ENCODE results near the gene C17orf114.

C17orf114 gene

DNA sequence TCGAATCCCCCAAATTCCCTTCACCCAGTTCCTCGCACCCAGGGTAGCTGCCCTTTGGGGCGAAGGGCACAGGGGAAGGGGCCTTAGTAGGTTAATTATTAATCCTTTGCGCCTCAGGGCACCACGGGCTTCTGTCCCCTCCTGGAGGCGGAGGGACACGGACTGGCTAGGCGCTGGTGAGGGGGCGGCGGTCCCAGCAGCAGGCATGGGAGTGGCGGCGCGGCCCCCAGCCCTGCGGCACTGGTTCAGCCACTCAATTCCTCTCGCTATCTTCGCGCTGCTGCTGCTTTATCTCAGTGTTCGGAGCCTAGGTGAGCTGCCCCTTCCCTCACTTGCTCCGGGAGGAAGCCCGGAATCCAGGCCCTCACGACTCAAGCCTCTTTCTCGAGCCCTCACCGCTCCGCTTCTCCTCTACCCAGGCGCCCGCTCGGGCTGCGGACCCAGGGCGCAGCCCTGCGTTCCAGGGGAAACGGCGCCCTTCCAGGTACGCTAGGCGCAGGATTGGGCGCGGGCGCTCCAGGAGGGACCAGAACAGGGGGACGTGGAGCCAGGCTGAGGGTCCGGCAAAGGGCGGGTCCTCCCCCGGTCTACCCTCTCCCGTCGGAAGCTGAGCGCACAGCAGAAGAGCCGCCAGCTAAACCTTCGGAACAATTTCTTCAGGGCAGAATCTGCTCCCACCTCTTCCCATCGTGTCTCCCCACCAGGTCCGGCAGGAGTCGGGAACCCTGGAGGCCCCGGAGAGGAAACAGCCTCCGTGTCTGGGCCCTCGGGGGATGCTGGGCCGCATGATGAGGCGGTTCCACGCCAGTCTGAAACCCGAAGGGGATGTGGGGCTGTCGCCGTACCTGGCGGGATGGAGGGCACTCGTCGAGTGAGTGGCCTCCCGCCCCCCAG, 13.1 kb downstream of the C17orf114 start, which contains the start of gene GLTPD2:
GLTPD2 (plus strand) TSS at position 158 of the 894 bp plus-strand sequence; CDS start at position 206, 48 bp downstream.
- peak within 1 kb of the TSS; percentile 96 for H3K4me2 ChIP-seq (ENCODE audit: low read depth, low read length)
- no peaks in the 10 kb centered on the region; a peak in 1 of 5 replicates for H3K27me3 ChIP-seq (ENCODE audit: control insufficient read depth in 1 of 2, insufficient read depth in 2 of 2, low read length in 2 of 2)
- DNase-seq (ENCODE audit: low spot score), result peak; percentile 82
- WGBS (ENCODE audit: low lambda C conversion rate), result 1% methylated on average over 29 of the region's 62 CpGs
- FAIRE-seq, result peak; percentile 71
- H3K4me1 ChIP-seq (ENCODE audit: insufficient read depth, low read length), result peaks cover 28% of the 10 kb centered on the region
- intact Hi-C loops (cut with micrococcal nuclease; ENCODE audit: unreplicated experiment) (loop anchor here (1.0 to 2.0 kb wide), 3 partner anchors 30 to 79 kb away; partner anchors contain the start of genes ARRB2 and MED11), in situ Hi-C loops (cut with HindIII; ENCODE audit: extremely low pct_ligation_motif_present, low pct_unique_long_range_greater_than_20kb) (loop anchor here (10.0 kb wide), 1 partner anchor 54 kb away; the partner anchor contains the start of genes CXCL16, MED11 and ZMYND15)
- peaks cover 15% of the 10 kb centered on the region for H3K79me2 ChIP-seq (ENCODE audit: insufficient read depth, low read length)
- peak within 1 kb of the TSS; percentile 89 to 94 (median 91) for H3K4me3 ChIP-seq (replicated peaks in 1 of 3; ENCODE audit: insufficient read depth in 1 of 3, low read depth in 2 of 3, low read length in 3 of 3)
- H4K20me1 ChIP-seq (ENCODE audit: insufficient read depth, low read length), result no peaks in the 10 kb centered on the region
- H3K36me3 ChIP-seq (replicated peaks in 1 of 2; ENCODE audit: control insufficient read depth in 1 of 2, insufficient read depth in 2 of 2, low read length in 2 of 2), result peaks cover 0 to 1% of the 10 kb centered on the region in 2 experiments; a peak in 3 of 5 replicates
- H2AFZ ChIP-seq (ENCODE audit: low read length), result no peak within 1 kb of the TSS
- H3K27ac ChIP-seq (ENCODE audit: extremely low read length, insufficient read depth, low read length), result peak within 1 kb of the TSS; percentile 96
- no peaks in the 10 kb centered on the region for H3K9me3 ChIP-seq (ENCODE audit: low read length)
- ATAC-seq, result peak; percentile 80
- H3K9ac ChIP-seq (ENCODE audit: insufficient read depth, low read depth, low read length), result peak within 1 kb of the TSS; percentile 97
- TSS peak; percentile 91 for BruUV-seq (replicated peaks)
- CTCF ChIA-PET (ENCODE audit: low intra/inter-chr PET ratio, low total read pairs), result interaction anchor here (1.5 to 4.1 kb wide), 5 partner anchors 10 to 100 kb away, joined by 4 to 51 read pairs (median 10); partner anchors contain the start of genes ARRB2 and MED11
- POLR2A ChIA-PET, result interaction anchor here (0.8 to 6.4 kb wide), 30 partner anchors 10 to 151 kb away, joined by 3 to 317 read pairs (median 8); partner anchors contain the start of genes ARRB2, CXCL16, MED11 and MINK1
- TF ChIP-seq FOXC1 (CRISPR knock-in tag; IDR thresholded peaks at IDR 0.05; ENCODE audit: borderline replicate concordance), result 0 out of 2 replicates have a peak, but pooled peaks have one; percentile 51
- TF ChIP-seq MTA1 (CRISPR knock-in tag; IDR thresholded peaks at IDR 0.05; ENCODE audit: borderline replicate concordance), result peak; percentile 54; the same call in 1 of the 2 replicates
- peak; percentile 61; the same call in 1 of the 2 replicates for TF ChIP-seq KDM5B (CRISPR knock-in tag; IDR thresholded peaks at IDR 0.05; ENCODE audit: borderline replicate concordance)
- TF ChIP-seq ZNF468 (CRISPR knock-in tag; IDR thresholded peaks at IDR 0.05), result 0 out of 2 replicates have a peak, but pooled peaks have one; percentile 16
- peak; percentile 19; the same call in 1 of the 2 replicates for TF ChIP-seq ZNF264 (CRISPR knock-in tag; IDR thresholded peaks at IDR 0.05)
- no peak for TF ChIP-seq SRSF9 (IDR thresholded peaks at IDR 0.05; ENCODE audit: borderline replicate concordance, insufficient read depth, low read depth, low read length, poor library complexity, severe bottlenecking)
- peak; percentile 80 for TF ChIP-seq ZNF136 (CRISPR knock-in tag; IDR thresholded peaks at IDR 0.05; ENCODE audit: low read depth)
- TF ChIP-seq ZSCAN25 (CRISPR knock-in tag; IDR thresholded peaks at IDR 0.05), result peak; percentile 72
- peak; percentile 66; the same call in 1 of the 2 replicates for TF ChIP-seq ARID3A (IDR thresholded peaks at IDR 0.05; ENCODE audit: low read depth, low read length)
- TF ChIP-seq, protein P1, sequence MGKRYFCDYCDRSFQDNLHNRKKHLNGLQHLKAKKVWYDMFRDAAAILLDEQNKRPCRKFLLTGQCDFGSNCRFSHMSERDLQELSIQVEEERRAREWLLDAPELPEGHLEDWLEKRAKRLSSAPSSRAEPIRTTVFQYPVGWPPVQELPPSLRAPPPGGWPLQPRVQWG (CRISPR knock-in tag; IDR thresholded peaks at IDR 0.05; ENCODE audit: borderline replicate concordance, low read depth), result 0 out of 2 replicates have a peak, but pooled peaks have one; percentile 28
- TF ChIP-seq, protein P2, sequence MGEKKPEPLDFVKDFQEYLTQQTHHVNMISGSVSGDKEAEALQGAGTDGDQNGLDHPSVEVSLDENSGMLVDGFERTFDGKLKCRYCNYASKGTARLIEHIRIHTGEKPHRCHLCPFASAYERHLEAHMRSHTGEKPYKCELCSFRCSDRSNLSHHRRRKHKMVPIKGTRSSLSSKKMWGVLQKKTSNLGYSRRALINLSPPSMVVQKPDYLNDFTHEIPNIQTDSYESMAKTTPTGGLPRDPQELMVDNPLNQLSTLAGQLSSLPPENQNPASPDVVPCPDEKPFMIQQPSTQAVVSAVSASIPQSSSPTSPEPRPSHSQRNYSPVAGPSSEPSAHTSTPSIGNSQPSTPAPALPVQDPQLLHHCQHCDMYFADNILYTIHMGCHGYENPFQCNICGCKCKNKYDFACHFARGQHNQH (CRISPR knock-in tag; IDR thresholded peaks at IDR 0.05), result no peak; the same call in 1 of the 2 replicates
- no peak for TF ChIP-seq NFRKB (IDR thresholded peaks at IDR 0.05)
- TF ChIP-seq KLF11 (CRISPR knock-in tag; IDR thresholded peaks at IDR 0.05), result 0 out of 2 replicates have a peak, but pooled peaks have one; percentile 37
- peak; percentile 47; the same call in 1 of the 2 replicates for TF ChIP-seq PHF20 (CRISPR knock-in tag; IDR thresholded peaks at IDR 0.05)
- peak; percentile 38; the same call in 1 of the 2 replicates for TF ChIP-seq GATA4 (IDR thresholded peaks at IDR 0.05; ENCODE audit: borderline replicate concordance, low read depth)
- TF ChIP-seq HOXD1 (CRISPR knock-in tag; IDR thresholded peaks at IDR 0.05), result peak; percentile 31; the same call in 1 of the 2 replicates
- peak; percentile 73; the same call in 1 of the 2 replicates for TF ChIP-seq NCOA1 (CRISPR knock-in tag; IDR thresholded peaks at IDR 0.05)
